Neural progenitor cell (in vitro differentiated cells): Measurements from ENCODE around the gene CYTH1.

ENCODE experiments used
- EZH2 ChIP-seq: fragments of 200-600 bp; sonication (generic); IDR thresholded peaks from 2 replicates; pipeline ENCODE4 v1.6.1; 2017; ENCODE audit warnings: antibody characterized with exemption, mild to moderate bottlenecking, moderate library complexity
- TF ChIP-seq, protein P1 (sequence below): fragments of 200-600 bp; sonication (generic); IDR thresholded peaks from 2 replicates; pipeline ENCODE4 v1.5.1; 2017; ENCODE audit warnings: antibody characterized with exemption, mild to moderate bottlenecking

DNA sequence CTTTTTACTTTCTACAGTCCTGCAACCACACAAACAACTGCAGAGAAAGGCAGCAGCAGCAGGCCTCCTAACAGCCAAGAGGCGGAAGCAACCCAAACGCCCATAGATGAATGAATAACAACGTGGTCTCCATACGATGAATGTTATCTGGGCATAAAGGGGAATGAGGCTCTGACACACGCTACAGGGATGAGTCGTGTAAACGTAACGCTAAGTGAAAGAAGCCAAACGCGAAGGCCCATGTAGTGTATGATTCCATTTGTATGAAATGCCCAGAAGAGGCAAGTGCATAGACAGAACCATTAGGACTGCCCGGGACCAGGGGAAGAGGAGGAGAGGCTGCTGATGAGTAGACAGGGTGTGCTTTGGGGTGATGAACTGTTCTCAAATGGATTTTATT, 110.1 kb downstream of the CYTH1 start:
- TF ChIP-seq, protein P1, sequence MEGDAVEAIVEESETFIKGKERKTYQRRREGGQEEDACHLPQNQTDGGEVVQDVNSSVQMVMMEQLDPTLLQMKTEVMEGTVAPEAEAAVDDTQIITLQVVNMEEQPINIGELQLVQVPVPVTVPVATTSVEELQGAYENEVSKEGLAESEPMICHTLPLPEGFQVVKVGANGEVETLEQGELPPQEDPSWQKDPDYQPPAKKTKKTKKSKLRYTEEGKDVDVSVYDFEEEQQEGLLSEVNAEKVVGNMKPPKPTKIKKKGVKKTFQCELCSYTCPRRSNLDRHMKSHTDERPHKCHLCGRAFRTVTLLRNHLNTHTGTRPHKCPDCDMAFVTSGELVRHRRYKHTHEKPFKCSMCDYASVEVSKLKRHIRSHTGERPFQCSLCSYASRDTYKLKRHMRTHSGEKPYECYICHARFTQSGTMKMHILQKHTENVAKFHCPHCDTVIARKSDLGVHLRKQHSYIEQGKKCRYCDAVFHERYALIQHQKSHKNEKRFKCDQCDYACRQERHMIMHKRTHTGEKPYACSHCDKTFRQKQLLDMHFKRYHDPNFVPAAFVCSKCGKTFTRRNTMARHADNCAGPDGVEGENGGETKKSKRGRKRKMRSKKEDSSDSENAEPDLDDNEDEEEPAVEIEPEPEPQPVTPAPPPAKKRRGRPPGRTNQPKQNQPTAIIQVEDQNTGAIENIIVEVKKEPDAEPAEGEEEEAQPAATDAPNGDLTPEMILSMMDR: no peak
- no peak for TF ChIP-seq EZH2
